ENCODE measurements around the gene RASGEF1C. TPM values are rescaled to one million over a fixed set of nuclear protein-coding genes. Genes with fewer than 3 reads are reported as not detected.

The RASGEF1C gene
- polyA plus RNA-seq (2013, experiment 1 of 2; ENCODE audit: insufficient read length) = 0.08 TPM
- polyA plus RNA-seq (2013, experiment 2 of 2; ENCODE audit: insufficient read length) = 0.10 TPM

DNA sequence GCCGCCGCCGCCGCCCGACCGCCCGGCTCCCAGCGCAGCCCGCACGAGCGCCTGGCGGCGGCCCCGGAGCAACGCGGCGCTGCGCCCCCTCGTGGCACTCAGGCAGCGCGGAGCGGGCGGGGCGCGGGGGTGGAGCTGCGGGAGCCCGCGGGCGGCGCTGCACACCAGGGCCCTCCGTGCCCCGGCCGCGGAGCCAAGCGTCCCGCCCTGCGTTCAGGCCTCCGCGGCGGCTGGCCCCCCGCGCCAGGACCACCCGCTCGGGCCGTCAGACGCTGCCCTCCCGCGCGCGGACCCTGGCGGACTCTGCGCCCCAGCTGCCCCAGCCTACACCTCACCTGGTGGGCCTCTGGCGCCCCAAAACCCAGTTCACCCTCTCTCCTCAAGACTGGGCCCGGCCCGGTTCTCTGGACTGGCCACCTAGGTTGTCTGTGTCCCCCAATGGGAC, at the start of gene RASGEF1C:
Gene RASGEF1C, minus strand, starts transcription at position 75 of the 445 bp plus-strand sequence. CDS start 71,159 bp downstream, outside the sequence.
- peak; percentile 53 for DNase-seq

DNA sequence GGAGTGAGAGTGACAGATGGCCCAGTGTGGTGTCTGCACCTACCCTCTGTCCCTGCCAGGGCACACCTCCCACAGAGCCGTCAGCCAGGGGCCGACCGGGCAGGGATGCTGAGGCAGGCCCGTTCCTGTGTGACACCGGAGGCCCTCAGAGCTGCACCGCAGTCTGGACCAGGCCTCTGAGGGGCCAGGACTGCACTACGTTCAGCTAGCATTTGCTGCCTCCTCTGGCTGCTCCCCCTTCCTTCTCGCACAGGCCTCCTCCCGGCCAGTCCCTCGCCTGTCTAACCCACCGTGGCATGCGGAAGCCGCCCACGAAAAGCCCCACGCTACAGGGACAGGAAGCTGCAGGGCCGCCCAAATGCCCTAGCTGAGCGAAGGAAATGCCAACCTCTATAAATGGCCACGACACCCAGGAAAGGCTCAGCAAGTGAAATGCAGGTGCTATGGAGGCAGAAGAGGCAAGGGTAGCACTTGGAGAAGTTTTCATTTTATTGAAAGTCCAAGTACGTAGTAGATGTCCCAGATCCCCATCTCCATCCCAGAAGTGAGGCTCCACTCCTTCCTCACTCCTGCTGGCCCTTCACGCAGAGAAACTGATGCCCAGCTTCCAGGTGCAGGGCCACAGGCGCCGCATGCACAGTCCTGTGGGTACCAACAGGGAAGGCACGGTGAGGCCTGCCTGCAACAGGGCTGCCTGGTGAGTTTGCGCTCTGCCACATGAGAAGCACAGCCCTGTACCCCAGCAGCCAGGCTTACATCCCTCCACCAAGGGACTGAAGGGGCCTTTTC, 44.2 kb upstream of the RASGEF1C start:
- no peak for DNase-seq

GRCh38 chr5:180251887-180252286, 42.9 kb upstream of the RASGEF1C start:
- no peak for DNase-seq

- DNase-seq = no peak
These were observed 42.1 kb upstream of the RASGEF1C start for GRCh38 chr5:180251141-180251540.

- no peak for DNase-seq
These were observed 41.3 kb upstream of the RASGEF1C start for GRCh38 chr5:180250329-180250728.

DNA sequence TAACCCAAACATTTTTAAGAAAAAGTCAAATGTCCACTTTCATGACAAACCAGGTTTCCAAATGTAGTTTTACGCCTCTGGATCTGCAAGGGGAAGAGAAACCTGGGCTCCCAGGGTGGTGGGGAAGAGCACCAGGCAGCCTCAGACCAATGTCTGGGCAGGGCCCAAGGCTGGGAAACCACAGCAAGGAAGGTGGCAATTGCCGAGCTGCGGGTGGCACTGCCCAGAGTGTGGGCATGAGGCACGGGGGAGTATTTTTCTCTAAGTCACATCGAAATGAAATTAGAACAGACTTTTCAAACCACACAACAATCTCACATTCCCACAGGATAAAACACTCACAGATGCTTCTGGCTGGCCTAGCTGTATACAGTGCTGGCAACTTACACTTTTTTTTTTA, 32.6 kb upstream of the RASGEF1C start:
- no peak for DNase-seq

- no peak for DNase-seq
These were observed 29.6 kb upstream of the RASGEF1C start for GRCh38 chr5:180238631-180239030.

DNA sequence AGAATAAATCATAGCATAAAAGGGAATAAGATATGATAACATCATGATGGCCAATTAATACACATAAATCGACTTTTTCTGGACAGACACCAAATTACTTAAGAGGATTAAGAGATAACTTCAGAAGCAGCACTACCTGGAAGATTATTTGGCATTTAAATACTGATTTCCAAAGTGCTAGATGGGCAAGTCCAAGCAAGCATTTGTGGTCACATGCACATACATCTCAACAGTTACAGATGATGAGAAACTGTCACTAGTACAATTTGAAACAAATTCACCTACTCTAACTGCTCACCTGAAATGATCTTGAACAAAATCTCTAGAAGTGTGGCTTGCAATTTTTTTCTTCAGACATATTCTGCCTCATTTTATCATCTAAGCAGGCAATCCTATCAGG, 26.8 kb upstream of the RASGEF1C start:
- no peak for DNase-seq

- DNase-seq = no peak
These were observed 26.1 kb upstream of the RASGEF1C start for GRCh38 chr5:180235077-180235476.

DNA sequence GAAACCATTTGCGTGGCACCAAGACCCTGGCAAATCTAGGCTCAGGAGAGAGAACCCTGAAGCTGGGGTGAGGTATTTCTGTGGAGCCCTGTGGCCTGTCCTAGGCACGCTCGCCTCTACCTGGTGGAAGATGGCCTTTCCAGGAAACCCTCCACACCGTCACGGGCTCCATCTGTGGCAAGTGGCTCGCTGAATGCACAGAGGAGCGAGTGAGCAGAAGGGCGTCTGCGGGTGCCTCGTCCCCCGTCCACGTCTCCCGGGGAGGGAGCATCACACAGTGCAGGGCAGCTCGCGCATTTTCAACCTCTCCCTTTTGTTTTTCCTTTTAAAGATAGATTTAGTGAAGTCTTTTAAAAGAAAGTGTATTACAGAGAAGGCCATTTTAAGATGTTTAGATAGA, 25.3 kb upstream of the RASGEF1C start:
- DNase-seq = no peak

DNA sequence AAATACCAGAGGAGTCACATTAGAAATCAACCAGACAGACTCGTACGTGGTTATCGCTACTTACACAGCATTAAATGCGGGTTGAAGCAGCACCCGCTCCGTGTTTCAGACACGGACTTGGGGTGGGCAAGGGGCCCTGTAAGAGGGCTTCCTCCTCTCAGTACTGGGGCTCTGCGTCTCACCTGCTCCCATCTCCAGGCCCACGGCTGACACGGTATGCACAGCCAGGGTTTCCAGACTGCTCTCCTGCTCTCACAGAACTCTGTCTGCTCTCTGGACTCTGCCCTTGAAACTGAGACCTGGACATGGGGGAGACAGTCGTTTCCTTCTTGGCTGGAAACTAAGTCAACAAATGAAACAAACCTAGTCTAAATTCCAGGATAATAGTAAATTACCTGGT, 24.7 kb upstream of the RASGEF1C start:
- DNase-seq = no peak

DNA sequence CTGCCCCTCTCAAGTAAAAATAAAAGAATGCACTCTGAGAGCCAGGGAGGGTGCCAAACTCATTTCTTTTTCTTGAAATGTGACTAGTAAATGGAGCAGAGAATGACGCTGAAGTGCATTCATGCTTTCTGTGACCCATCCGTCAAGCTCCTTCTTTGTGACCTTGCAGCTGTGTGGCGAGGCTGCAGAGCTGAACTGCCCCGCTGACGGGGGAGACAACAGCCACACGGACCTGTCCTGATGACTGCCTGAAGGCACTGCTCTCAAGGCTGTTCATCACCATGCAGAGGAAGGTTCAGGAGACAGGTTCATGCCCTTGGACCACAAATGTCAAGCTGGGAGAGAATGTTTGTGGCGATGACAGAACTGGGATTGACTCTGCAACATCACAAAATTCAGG, 21.0 kb upstream of the RASGEF1C start:
- no peak for DNase-seq

DNA sequence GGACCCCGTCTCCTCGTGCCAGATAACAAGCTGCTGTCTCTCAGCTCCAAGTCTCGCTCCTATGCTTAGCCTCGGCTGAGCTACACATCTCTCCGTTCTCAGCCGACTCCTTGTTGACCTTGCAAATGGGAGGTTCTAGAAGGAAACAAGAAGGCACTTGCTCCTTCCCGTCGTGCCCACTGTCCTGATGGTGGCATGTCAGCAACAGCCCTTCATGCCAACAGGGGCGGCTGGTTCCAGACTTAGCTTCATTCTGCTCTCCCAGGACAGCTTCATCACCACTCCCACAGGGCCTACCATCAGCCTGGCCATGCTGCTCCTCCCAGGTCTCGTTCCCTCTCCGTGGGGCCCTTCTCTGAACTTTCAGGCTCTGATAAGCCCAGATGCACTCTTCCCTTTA, 13.0 kb upstream of the RASGEF1C start:
- DNase-seq = no peak

DNA sequence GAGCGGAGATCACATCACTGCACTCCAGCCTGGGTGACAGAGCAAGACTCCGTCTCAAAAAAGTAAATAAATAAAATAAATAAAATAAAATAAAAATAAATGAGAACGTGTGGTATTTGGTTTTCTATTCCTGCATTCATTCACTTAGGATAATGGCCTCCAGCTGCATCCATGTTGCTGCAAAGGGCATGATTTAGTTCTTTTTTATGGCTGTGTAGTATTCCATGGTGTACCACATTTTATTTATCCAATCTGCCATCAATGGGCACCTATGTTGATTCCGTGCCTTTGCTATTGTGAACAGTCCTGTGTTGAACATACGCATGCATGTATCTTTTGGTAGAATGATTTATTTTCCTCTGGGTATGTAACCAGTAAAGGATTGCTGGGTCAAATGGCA, 8.8 kb upstream of the RASGEF1C start:
- no peak for DNase-seq

GRCh38 chr5:180216646-180217171, 7.7 kb upstream of the RASGEF1C start:
- no peak for DNase-seq

DNA sequence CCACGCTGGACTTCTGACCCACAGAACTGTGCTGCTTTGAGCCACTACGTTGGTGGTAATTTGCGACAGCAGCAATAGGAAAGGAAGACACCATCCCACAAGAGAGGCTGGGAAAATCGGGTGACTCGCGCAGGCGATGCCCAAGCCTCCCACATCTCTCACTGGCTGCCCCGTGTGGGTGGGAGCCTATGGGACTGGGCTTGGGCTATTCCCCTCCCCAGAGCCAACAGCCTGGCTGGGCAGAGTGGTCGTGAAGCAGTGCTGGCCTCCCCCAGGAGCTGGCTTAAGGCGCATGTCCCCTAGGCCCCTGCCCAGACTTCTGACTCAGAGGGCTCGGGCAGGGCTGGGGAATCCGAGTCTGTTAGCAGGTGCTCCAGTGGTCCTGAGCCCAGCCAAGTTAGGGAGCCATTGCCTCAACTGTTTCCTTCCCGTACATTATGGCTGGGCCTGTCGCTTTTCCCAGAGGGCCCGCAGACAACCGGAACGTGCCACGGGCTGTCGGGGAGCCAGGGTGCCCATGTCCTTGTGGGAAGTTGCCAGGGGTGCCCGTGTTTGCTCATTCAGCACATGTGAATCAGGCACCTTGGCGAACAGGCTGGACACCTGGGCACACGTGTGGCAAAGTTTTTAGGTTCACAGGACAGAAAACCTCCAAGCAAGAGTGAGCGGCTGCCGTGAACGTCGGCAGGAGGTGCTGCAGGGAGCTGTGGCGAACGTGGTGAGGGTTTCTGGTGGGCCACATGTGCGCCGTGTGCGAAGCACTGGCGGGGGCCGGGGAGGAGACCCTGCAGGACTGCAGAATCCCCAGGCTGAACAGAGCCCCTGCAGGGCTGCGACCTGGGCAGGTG, 7.0 kb upstream of the RASGEF1C start:
- DNase-seq = no peak

DNA sequence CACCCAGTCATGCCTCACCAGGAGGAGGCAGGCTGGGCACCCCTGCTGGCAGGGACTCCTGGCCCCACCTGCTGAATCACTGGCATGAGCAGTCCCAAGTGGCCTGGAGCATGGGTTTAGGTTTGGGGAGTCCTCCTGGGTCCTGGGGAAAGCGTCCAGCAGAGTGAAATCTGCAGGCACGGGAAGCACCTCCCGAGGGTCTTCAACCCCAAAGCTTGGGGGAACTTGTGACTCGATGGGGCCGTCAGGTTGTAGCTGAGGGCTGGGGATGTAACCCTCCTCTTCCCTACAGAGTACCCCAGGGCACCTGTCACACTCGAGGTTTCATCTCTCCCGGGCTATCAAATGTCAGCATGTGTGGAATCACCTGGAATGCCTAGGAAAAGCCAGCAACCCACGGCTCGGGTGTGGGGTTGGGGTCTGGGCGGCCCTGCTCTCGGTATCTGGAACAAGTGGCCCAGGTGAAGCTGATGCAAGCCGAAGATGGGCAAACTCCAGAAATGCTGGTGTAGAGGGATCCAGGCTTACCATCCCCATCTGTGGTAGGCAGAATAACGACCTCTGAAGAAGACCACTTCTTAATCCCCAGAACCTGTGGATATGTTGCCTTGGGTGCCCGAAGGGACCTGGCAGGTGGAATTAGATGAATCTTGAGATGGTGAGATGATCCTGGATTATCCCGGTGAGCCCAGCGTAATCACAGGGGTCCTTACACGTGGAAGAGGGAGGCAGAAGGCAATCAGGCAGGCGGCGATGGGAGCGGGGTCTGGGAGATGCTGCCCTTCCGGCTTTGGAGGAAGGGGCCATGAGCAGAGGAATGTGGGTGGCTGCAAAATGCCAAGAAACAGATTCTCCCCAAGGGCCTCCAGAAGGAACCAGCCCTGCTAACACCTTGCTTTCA, 6.1 kb upstream of the RASGEF1C start:
- no peak for DNase-seq

GRCh38 chr5:180213657-180214207, 4.7 kb upstream of the RASGEF1C start:
- DNase-seq = no peak

DNA sequence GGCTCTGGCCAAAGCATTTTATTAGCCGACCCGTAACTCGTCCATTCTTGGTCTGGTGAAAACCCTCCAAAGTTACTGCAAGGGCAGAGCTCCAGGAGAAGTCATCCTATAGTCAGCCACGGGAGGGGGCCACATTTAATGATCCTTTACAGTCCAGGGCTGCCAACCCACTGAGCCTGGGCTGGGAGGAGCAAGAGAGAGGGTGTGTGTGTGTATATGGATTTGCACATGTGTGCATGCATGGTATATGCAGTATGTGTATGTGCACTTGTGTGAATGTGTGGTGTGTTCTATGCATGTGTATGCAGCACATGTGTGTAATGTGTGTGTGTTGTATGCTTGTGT, 4.2 kb upstream of the RASGEF1C start:
- no peak for DNase-seq

DNA sequence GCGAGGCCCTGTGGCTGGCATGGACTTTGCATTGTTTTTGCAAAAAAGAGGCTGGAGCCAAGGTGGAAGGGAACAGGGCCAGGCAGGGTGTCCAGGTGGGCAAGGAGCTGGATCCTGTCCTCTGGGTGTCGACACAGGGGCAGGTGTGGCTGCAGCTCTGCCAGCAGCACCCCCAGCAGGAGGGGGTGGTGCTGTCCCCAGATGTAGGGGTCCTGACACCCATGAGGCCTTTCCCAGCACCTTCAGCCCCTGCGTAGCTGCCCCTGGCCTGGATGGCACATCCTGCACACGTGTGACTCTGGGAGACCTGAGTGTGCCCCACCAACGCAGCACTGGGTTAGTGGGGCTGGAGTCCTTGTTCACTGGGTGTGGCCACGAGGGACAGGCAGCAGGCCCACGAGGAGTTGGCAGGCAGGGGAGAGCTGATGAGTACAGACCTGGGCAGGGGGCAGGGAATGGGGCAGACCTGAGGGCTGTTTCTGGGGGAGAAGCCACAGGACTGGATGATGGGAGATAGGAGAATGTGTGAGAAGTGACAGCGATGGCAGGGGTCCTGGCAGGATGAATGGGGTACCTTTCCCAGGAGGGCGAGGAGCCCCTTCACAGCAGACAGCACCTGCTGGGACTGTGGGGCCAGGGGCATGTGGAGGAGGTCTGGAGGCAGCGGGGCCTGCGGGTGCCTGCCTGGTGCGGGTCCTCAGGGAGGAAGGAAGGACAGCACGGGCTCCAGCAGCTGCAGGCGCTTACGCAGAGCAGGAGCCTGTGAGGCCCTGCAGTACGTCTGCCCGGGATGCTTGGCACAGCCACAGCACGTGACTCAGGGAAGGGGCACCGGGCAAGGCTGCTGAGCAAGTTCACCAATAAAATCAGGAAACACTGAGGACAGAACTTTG, 3.6 kb upstream of the RASGEF1C start:
- no peak for DNase-seq

DNA sequence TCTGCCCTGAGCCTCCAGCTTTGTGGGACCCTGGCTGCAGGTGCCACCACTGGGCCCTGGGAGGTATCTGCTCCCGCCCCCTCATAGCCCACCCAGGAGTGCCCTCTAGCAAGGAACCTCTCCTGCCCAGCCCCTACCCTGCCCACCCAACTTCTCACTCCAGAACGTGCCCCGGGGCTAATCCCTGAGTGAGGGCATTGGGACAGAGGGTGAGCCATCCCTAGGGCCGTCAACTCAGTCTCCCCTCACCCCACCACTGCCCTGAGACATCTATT, 2.7 kb upstream of the RASGEF1C start:
- DNase-seq = no peak
